ENCODE measurements around the gene RAPGEF4. TPM values are rescaled to one million over a fixed set of nuclear protein-coding genes. Genes with fewer than 3 reads are reported as not detected.

Gene RAPGEF4
- total RNA-seq, 4 donors from 2014 or later, result 16.1 to 26.2 (median 21.3) TPM

DNA sequence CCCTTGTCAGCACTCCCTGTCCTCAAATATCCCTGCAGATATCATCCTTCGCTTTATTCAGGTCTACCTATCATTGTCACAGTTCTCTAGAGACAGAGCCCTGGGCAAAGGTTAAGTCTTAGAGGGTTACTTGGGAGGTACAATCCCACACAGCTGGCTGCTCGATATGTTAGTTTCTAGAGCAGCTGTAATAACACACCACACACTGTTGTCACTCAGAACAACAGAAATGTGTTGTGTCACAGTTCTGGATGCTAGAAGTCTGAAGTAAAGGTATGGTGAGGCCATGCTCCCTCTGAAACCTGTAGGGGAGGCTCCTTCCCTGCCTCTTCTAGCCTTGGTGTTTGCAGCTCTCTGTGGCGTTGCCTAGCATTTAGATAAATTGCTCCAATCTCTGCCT, 9.9 kb upstream of the RAPGEF4 start:
- intact Hi-C loops (cut with DNase I; ENCODE audit: low total_unique reads), result no loop called here
- no peak overlapping the region for H3K4me3 ChIP-seq
- no peaks in the 10 kb centered on the region for H3K9me3 ChIP-seq
- H3K27me3 ChIP-seq, result no peaks in the 10 kb centered on the region
- H3K27ac ChIP-seq, result no peak overlapping the region
- H3K4me1 ChIP-seq, result no peaks in the 10 kb centered on the region
- H3K36me3 ChIP-seq, result no peaks in the 10 kb centered on the region
- DNase-seq, result no peak
- TF ChIP-seq, protein P1, sequence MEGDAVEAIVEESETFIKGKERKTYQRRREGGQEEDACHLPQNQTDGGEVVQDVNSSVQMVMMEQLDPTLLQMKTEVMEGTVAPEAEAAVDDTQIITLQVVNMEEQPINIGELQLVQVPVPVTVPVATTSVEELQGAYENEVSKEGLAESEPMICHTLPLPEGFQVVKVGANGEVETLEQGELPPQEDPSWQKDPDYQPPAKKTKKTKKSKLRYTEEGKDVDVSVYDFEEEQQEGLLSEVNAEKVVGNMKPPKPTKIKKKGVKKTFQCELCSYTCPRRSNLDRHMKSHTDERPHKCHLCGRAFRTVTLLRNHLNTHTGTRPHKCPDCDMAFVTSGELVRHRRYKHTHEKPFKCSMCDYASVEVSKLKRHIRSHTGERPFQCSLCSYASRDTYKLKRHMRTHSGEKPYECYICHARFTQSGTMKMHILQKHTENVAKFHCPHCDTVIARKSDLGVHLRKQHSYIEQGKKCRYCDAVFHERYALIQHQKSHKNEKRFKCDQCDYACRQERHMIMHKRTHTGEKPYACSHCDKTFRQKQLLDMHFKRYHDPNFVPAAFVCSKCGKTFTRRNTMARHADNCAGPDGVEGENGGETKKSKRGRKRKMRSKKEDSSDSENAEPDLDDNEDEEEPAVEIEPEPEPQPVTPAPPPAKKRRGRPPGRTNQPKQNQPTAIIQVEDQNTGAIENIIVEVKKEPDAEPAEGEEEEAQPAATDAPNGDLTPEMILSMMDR (IDR thresholded peaks at IDR 0.05), result no peak
- no peak for TF ChIP-seq POLR2A (IDR thresholded peaks at IDR 0.05)

DNA sequence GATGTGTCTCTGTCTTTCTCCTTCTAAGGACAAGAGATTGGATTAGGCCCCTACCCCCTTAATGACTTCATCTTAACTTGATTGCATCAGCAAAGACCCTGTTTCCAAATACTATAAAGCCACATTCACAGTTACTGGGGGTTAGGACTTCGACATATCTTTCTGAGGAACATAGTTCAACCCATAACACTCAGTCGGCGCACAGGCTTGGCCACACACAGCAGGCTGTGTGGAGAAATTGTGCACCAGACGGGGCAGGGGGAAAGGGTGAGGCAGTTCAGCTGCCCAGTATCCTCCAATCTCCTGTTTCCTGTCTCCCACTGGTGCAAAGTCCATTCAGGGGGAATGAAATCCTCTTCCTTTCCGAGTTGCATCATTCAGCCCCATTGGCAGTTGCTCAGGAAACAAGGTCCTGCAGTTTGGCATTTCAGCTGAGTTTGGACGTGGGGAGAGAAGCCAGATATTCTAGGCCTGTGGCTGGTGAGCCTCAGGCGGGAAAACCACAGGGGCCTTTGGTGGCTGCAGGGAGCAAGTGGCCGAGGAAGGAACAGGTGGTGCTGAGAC, 9.4 kb upstream of the RAPGEF4 start:
- no peaks in the 10 kb centered on the region for H3K9me3 ChIP-seq
- H3K27ac ChIP-seq, result no peak overlapping the region
- no peak for TF ChIP-seq POLR2A (IDR thresholded peaks at IDR 0.05)
- TF ChIP-seq, protein P1 (IDR thresholded peaks at IDR 0.05), result no peak
- intact Hi-C loops (cut with DNase I; ENCODE audit: low total_unique reads), result no loop called here
- no peak for DNase-seq
- no peaks in the 10 kb centered on the region for H3K4me1 ChIP-seq
- no peaks in the 10 kb centered on the region for H3K27me3 ChIP-seq
- H3K4me3 ChIP-seq, result no peak overlapping the region
- no peaks in the 10 kb centered on the region for H3K36me3 ChIP-seq

DNA sequence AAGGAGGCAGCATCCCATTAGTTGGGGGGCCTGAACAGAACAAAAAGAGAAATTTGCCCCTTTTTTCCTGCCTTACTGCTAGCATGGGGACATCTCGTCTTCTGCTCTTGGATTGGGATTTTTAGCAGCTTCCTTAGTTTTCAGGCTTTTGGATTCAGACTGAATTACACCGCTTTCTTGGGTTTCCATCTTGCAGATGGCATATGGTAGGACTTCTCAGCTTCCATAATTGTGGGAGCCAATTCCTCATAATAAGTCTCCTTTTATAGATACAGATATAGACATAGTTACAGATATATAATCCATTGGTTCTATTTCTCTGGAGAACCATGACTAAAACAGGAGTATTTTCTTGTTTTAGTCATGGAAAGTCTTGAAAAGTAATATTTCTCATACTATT, 5.2 kb upstream of the RAPGEF4 start:
- intact Hi-C loops (cut with DNase I; ENCODE audit: low total_unique reads), result no loop called here
- Histone ChIP-seq H3K36me3 (no peaks in the 10 kb centered on the region), H3K27ac (no peak overlapping the region), H3K27me3 (peaks cover 0 to 2% of the 10 kb centered on the region in 2 donors), H3K4me1 (peaks cover 0 to 4% of the 10 kb centered on the region in 2 donors), H3K9me3 (no peaks in the 10 kb centered on the region), H3K4me3 (no peak overlapping the region)
- DNase-seq, result no peak
- no peak for TF ChIP-seq POLR2A (IDR thresholded peaks at IDR 0.05)
- TF ChIP-seq, protein P1 (IDR thresholded peaks at IDR 0.05), result no peak

DNA sequence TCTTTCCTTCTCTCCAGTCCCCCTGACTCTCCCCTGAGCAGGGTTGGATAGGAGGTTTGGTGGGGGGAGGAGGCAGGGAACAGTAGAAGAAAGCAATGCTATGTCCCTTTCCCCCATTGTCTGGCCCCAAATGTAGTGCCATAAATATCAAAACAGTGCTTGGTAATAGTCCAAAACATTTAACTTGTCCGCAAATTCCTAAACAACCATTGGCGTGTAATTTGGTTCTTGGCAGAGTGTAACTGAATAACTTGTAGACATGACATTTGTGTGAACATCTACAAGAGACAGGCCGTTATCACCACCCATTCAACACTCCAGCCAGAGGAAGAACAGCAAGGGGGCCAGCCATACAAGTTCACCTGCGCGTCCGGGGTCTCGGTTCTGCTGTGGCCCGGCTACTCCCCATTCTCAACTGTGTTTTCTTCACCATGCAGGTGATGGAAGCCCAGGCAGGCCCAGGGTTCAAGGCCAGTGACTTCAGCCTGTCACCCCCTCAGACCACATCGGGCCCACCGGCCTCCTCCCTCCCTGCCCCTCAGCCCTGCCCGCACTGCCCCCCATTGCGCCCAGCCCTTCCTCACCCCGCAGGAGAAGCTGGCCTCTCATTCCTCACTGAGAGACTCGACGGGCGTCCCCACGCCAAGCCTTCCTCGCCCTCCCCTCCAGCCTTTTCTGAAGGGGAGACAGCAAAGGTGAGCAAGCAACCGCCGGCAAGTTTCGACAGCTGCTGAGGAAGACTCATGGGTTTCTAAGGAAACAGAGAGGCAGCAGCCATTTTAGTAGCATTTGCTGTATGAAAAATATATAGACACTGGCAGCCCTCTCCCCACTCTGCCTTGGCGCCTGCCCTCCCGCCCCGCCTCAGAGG, 699 bp upstream of the RAPGEF4 start:
- Histone ChIP-seq H3K27me3 (peaks cover 0 to 3% of the 10 kb centered on the region in 2 donors), H3K36me3 (no peaks in the 10 kb centered on the region), H3K4me1 (peaks cover 0 to 10% of the 10 kb centered on the region in 2 donors), H3K4me3 (peak overlapping the region in 1 of 2 donors; percentile 28), H3K27ac (no peak overlapping the region), H3K9me3 (no peaks in the 10 kb centered on the region)
- TF ChIP-seq POLR2A (IDR thresholded peaks at IDR 0.05), result no peak
- TF ChIP-seq, protein P1 (IDR thresholded peaks at IDR 0.05), result no peak
- intact Hi-C loops (cut with DNase I; ENCODE audit: low total_unique reads), result no loop called here
- no peak for DNase-seq
